ENCODE results near the gene DNAJC22.
"Not testable (repeated sequence)": the region's sequence is repeated elsewhere in the genome, so short reads cannot be mapped to it uniquely, and the experiment has no call there.

DNAJC22 gene

DNA sequence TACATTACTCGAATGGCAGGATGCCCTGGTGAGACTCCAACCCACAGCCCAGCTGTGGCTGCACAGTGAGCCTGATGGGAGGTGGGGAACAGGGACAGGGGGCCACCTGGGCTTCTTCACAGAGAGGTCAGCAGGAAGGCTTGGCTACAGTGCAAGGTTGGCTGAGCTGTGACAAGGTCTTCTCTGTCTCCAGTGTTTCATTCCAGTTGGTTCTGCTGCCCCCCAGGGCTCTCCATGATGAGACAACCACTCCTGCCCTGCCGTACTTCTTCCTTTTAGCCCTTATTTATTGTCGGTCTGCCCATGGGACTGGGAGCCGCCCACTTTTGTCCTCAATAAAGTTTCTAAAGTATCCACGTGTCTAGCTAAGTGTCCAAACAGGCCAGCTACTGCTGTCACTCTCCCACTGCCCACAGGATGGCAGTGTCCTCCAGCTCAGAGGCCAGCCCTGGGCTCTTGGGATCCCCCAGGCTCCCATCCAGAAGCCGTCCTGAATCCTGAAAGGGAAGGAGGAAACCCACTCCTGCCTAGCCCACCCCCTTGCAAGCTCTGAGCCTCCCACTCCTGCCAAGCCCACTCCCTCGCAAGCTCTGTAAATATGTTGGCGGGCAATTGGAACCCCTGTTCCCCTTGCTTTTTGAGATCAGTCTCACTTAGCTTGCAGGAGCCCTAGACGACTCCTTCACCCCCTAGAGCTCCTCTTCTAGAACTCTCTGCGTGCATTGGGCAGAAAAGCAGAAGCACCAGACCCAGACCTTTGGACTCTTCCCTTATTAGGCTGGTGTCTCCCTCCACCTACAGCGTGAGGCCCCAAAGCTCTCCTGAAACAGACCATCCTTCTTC is 15.1 kb upstream of the DNAJC22 start:
- DNase-seq: no peak

DNA sequence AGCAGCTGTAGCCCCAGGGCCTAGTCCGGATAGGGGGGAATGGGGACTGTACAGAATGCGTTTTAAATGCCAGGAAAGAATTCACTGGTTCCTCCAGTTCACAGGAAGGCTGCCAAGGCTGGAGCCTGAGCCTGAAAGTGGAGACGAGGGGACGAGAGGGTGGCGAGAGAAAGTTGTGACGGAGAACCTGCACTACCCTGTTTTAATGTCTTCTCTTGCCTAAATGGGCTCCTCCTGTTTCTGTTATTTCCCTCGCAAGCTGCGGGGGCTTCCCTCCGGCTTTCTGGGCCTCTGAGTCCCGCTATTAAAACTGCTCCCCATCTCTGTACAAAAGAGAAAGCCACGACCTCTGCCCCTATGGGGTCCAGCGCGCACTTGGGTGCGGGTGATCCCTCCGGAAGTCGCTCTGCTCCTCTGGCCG is 14.2 kb upstream of the DNAJC22 start:
- DNase-seq: no peak

DNA sequence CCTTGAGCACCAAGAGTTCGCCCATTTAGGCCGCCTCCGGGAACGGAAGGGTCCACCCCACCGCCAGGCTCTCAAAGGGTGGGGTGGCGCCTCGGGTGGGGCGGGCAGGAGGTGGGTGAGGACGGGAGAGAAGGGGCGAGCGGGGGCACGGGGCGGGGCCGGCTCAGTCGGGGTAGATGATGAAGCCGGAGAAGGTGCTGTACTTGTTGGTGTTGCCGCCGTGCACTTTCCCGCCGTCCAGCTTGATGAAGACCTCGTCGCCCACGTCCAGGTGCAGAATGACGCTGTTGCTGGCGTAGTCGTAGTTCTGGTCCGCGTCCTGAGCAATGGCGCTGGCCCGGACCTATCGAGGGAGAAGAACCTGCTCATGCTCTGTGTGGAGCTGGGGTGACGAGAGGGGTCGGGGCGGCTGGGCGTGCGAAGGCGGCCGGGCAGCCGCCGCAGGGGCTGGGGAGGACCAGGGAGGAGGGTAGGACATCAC is 13.8 kb upstream of the DNAJC22 start:
- no peak for DNase-seq

DNA sequence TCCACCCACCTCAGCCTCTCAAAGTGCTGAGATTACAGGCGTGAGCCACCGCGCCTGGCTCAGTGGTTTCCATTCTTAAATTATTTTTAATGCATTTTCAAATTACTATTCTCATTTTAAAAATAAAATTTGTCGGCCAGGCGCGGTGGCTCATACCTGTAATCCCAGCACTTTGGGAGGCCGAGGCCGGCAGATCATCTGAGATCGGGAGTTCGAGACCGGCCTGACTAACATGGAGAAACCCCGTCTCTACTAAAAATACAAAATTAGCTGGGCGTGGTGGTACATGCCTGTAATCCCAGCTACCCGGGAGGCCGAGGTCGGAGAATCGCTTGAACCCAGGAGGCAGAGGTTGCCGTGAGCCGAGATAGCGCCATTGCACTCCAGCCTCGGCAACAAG is 12.9 kb upstream of the DNAJC22 start:
- not testable (repeated sequence) for DNase-seq

DNA sequence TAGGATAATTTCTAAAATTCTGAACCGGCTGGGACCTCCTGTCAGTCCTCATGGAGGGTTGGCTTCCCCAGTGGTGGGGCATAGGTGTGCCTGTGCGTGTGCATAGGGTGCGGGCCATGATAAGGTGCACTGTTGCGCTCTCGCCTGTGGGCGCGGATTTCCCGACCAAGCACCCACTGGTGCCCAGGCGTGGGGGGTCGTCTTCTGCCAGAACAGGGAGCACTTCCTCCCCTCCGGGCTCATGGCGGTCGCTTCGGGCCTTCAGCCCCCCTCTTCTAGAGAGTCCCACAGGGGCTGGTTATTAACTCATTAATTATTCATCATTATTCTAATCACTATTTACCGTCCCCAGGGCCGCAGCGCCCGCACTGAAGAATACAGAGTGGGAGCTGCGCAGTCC is 12.5 kb upstream of the DNAJC22 start:
- DNase-seq: no peak

DNA sequence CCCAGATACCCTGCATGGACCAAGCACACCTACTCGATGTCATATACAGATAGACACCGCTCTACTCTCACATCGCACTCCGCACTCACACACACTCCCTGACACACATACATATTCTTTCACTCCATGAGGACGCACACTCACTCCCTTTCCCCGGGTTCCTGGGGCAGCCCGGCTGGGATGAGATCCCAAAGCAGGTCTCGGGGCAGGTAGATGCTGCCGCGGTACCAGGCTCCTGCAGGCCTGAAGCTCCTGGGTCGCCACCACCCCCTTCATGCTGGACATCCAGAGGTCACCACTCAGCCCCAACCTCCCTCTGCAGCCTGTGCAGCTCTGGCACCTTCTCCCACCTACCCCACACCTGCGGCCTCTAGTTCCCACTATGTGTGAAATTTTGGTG is 12.0 kb upstream of the DNAJC22 start:
- DNase-seq: no peak

DNA sequence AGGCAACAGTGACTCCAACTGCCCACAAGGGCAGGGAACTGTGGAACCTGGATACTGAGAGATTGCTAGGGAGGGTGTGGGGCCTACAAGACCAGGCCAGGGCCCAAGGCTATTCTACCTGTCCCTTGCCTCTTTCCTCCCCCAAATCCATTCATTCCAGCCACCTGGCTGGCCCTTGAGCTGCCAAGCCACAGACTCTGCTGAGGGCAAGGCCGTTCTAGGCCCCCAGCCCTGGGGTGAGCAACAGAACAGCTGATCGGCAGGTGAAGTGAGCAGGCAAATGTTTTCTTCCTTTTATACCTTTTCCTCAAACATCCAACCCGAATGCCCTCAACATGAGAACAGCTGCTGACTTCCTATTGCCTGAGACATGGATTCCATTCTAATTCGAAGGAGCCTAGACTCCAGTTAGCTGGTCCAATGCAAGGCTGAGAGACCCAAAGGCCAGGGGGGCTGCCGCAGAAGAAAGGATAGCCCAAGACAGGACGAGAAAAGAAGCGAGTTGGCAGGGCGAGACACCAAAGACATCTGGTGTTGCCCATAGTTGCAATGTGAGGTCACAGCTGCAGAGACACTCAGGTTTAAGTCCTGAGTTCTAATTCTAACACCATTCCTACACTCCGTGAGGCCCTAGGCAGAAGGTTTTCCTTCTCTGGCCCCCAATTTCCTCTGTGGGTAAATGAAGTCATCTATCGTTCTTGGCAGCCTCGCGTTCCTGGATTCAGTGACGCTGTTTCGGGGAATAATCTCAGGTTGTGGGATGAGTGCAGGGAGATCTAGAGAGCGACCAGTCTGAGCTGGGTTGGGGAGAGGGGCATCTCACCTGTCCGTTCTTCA is 11.4 kb upstream of the DNAJC22 start:
- DNase-seq: no peak

DNA sequence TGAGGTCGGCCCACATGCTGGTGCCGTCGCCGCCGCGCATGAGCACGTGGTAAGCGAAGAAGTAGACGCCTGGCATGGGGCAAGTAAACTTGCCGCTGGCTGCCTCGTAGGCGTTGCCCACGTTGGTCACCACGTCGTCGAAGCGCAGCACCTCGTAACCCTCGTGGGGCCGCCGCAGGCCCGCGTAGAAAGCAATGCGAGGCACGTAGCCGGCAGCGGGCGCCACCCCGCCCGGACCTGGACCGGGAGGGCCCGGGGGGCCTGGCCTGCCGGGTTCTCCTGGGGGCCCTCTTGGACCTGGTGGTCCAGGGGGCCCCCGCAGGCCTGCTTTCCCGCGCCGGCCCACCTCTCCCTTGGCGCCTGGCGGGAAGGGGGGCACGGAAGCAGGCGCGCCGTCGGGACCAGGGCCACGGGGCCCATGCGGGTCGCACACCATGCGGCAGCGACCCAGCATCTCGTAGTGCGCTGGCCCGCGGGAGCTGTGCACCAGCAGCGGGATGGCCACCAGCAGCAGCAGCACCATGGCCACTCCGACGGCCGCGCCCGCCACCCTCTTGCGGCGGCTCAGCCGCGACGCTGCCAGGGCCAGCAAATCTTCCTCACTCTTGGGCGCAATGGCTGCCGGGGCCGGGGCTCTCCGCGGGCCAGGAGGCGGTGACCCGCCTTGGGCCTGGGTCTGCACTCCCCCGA is 10.6 kb upstream of the DNAJC22 start:
- no peak for DNase-seq

DNA sequence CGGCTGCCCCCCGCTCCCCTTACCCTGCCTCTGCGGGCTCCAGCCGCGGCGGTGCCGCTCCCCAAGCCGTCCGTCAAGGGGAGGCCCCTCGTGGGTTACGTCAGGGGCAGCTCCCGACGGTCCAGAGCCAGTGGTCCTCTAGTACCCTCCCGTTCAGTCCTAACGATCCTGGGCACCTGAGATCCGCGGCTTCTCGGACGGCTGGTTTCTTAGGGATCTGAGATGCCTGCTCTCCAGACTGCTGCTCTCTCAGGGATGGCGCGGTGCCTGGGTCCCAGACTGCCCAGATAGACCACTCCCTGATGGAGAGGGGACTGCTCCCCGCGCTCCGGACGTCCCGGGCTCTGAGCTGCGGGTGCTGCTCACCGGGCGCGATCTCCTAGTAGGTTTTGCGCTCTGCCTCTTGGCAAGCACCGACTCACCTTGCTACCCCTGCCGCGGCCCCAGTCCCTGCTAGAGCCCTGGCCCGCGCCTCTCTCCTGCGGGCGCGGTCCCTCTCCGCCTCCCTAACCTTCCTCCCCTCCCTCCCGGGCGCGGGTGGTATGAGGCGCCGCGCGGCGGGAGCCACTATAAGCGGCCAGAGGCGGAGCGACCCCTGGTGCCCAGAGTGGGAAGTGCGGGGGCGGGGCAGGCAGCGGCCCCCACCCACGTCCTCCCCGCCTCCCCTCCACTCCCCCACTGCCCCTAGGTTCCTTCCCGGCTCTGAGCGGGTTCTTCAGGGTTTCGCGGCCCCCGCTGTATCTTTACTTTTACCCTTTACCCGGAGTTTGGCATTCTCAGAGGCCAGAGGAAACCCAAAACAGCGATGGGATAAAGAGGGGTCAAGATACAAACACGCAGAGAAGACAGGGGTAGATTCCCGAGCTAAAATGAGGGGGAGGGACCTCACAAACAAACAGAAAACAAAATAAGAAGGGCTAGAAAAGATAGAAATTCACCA is 9.8 kb upstream of the DNAJC22 start, which contains the start of gene C1QL4:
Gene C1QL4 (minus strand): TSS at position 544 of the 940 bp plus-strand sequence. CDS start 711 bp downstream, outside the sequence.
- DNase-seq: peak; percentile 88

DNA sequence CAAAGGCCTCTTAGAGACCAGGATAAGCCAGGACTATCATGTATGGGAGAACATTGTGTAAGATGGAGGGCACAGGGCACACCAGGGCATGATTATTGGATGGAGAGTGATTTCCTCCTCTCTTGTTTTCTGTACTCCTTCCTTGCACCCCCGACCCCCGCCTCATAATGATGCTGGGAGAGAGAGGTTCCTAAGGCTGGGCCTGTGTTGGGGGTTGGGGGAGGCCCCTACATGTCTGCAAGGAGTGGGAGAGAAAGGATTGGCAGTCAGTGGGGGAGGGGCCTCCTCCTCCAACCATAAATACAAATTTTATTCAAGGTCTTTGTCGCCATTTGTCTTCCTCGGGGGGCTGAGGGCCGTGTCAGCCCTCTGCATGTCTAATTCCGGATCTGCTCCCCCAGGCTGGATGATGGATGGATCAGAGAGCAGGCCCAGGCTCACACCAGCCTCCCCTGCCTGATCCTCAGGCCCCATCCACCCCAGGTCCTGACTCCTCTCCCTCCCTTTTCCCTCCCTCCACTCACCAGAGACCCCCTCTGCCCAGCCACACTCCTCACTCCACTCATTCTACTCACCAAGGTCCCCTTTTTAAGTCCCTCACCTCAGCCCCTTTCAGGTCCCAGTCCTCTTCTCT is 7.7 kb upstream of the DNAJC22 start:
- DNase-seq: no peak

DNA sequence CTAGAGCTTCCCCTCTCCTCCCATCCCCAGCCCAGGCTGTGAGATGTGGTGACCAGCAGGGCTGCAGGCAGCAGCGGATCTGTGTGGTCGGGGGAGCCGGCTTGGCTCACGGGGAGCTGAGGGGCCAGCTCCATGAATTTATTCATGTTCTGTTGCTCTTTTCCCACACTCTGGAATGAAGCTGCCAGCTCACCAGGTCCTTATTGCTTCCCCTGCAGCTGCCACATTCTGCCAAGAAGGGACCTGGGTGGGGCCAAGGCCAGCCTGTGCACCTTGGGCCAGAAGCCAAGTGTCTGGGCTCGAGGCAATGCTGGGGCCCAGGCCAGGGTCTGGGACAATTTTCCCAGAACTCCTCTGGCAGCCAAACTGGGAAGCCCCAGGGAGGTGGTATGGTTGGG is 7.2 kb upstream of the DNAJC22 start:
- DNase-seq: no peak

DNA sequence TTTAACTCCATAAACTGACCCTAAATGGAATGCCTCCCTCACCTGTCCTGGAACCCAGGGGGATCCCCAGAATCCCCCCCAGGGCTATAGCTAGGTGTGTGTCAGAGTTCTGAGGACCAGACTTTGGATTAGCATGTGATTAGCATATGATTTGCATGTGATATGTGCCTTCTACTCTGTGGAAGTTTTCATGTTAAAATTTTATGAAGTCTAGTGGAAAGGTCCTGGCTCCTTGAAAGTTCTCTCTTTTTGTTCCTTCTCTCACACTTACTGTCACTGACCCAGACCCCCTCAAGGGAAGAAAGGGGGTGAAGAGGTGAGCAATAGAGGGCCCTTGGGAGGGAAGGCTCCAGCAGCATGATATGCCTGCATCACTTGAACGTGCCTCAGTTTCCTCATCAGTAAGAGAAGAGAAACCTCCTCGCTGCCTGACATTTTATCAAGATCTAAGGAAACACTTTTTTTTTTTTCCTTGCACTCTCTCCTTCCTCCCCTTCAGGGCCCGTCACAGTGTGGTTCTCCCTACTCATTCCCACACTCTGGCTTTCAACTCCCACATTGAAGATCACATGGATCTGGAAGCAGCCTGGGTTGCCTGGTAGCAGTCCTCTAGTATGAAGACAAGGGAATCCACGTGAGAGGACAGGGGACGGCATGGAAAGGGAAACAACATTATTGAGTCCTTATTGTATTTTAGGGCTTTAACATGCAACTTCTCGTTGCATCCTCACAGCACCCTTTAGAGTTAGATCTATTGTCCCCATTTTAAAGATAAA is 6.4 kb upstream of the DNAJC22 start:
- DNase-seq: no peak

DNA sequence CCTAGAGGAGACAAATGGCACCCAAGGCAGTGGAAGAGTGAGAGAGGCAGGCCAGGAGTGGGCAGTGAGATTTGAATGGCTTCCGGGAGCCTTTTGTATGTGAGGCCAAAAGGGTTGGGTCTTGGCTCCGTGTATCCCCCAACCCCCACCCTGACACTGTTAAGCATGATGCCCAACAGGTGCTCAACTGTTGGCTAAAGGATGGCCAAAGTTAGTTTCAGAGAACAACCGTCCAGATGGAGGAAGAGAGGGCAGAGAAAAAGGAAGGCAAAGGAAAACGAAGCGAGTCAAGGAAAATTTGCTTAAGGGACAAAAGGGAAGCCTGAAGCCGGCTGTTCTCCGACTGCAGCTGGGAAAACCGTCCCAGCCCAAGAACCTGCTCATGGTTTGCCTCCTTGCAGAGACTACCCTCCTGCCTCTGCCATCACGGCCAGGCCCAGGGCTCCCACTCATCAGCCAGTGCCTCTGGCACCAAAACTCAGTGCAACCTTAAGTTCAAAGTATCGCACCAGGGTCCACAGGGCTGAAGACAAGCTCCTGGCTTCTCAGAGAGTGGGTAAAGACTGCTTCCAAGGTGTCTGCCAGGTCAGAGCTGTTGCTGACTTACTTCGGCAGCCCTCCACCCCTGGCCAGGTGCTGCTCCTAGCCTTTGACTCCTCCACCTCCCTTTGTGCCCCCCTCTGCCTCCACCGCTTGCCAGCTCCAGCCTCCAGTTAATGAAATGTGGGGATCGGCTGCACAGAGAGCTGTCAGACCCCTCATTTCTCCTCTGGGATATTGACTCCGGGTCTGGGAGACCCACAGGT is 5.5 kb upstream of the DNAJC22 start:
- DNase-seq: no peak

DNA sequence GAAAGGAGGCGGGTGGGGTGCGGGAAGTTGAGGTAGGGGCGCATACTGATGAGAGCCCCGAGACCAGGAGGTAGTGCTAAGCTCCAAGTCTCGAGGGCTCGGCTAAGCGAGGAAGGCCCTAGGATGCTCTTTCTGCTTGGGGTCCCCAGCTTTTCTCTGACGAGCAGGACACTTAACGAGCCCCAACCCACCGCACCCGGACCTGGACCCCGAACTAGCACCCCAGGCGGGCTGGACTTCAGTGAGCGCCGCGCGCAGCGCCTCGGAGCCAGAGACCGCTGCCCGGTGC is 5.0 kb upstream of the DNAJC22 start:
- DNase-seq: no peak

DNA sequence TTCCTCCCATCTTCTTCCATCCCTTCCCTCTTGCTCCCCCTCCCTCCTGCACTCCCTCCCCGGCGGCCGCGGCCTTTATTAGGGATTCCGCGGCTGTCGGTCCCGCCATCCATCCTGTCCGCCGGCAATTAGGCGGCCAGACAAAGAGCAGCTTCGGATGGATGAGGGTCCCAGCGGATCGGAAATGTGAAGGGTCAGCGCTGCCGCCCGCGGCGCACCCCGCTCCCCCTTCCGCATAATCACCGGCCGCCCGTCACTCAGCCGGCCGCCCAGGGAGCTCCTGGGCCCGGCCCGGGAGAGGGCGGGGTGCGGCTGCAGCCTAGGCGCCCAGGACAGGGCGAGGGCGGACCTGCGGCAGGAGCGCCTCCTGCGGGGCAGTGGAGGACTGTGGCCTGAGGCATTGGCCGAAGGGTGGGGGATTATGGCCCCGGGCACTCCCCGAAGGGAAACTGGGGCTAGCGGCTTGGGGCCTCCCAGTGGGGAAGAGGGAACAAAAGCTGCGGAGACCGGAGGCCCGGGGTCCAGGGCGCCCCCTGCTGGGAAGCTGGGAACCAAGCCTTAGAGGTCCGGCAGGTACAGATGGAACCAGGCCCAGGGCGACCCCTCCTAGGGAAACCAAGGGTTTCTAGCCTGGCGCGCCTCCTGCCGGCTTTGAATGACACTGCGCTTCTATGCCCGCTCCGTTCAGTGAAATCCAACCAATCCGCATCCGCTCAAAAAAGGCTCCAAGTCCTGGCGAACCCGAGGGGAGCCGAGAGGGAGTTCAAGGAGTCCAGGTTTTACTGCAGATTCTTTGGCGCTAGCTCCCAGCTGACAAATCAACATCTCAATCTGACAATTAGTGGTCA is 4.4 kb upstream of the DNAJC22 start:
- DNase-seq: peak; percentile 55

DNA sequence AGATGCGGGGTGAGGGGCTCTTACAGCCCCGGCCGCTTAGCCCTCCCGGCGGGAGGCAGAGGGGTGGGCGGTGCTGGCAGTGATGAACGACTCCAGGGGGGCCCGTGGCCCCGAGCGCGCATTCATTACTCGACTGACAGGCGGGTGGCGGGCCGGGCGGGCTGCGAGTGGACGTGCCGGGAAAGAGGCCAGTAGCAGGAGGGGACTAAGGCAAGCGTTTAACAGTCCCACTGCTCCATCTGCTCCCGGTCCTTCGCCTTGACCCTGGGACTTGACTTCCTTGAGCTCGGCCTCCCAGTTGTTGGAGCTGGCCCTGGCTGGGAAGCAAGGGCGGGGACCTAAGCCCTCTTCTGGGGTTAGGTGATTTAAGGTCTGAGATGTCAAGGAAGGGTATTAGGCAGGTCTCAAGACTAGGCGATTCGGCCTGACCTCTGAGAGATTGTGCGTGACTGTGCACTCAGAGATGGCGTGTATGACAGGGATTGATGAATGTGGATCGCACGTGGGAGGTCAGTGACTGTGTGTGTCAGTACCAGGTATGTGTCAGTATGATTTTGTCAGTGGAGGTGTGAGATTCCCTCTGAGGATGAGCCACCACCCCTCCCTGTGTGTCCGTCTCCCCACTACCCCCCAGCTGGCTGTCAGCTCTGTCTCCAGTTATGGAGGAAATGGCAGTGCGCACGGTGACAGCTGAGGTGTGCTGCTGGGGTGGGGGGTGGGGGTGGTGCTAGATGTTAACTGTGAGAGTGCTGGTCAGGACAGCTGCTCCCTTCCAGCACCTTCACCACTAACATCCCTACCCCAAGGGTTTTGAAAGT is 3.6 kb upstream of the DNAJC22 start:
- DNase-seq: peak; percentile 51

DNA sequence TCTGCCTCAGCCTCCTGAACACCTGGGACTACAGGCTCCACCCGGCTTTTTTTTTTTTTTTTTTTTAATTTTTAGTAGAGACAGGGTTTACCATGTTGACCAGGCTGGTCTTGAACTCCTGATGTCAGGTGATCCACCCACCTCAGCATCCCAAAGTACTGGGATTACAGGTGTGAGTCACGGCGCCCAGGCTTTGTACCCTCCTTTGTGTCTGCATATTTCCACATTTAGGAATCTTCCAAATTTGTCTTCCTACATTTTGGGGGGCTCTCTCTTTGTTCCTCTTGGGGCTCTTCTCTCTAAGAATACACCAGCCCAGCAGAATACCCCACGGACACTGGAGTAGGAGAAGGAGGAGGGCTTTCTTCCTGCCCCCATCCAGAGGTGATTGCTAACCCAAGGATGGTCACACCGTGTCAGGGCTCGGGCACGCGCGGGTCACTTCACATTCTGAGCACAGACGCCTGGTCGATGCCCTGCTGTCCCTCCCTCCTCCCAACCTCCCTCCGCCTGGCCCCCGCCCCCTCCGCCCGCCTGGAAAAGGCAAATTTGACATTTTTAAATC is 2.1 kb upstream of the DNAJC22 start:
- DNase-seq: no peak

Data from activated T-cell treated with anti-CD3 and anti-CD28 coated beads for 4 hours (primary cell).